ENCODE results near the gene ABCB1.
"Not testable (repeated sequence)": the region's sequence is repeated elsewhere in the genome, so short reads cannot be mapped to it uniquely, and the experiment has no call there.

The ABCB1 gene

GRCh38 chr7:87574630-87575029 is 26.1 kb downstream of the ABCB1 start:
- no peak for DNase-seq

DNA sequence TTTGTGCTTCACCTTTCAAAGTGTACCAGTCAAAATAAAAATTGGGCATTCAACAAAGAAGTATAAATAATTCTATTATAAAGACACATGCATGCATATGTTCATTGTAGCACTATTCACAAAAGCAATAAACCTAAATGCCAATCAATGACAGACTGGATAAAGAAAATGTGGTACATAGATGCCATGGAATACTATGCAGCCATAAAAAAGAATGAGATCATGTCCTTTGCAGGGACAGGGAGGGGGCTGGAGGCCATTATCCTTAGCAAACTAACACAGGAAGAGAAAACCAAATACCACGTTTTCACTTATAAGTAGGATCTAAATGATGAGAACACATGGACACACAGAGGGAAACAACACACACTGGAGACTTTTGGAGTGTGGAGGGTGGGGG is 28.2 kb downstream of the ABCB1 start:
- not testable (repeated sequence) for DNase-seq

DNA sequence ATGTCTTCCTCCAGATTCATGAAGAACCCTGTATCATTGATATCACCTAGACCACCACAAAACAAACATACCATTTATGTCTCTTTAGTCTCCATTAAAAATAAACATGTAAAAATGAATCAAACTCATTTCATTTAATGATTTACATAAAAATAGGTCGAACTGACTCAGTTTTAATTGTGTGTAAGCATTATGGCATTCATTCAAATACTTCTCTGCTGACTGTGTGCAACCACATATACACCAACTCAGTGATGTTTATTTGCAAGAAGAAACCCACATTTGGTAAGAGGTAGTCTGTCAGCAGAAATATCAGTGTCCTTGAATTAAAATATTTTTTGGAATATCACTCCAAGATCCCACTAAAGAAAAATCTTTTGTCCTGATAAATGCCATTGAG is 30.5 kb downstream of the ABCB1 start:
- DNase-seq = no peak

GRCh38 chr7:87567052-87567451 is 33.6 kb downstream of the ABCB1 start:
- no peak for DNase-seq

DNA sequence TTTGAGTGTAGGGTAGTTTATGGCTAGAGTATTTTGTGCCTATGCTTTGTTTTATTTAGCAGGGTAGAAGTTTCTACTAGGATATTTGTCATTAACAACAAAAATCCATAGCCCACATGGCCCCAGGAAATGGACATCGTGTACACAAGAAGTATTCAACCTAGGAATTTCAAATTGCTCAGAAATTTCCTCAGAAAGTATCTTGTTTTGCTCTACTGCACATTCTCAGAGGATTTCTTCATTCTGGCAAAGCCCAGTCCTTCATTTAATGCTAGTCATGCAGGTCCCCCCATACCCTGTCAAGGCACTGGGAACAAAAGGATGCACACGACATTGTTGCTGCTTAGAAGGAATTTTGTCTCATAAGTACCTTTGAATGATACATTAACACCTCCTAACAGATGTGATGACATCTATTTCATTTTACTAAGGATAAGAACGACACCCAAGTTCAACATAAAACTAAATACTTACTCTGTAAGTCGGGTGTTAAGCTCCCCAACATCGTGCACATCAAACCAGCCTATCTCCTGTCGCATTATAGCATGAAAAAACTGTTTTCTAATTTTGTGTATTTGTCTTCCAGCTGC is 34.3 kb downstream of the ABCB1 start:
- DNase-seq = no peak

GRCh38 chr7:87565877-87566276 is 34.8 kb downstream of the ABCB1 start:
- DNase-seq = no peak

GRCh38 chr7:87564296-87564963 is 36.3 kb downstream of the ABCB1 start:
- DNase-seq = peak; percentile 62

DNA sequence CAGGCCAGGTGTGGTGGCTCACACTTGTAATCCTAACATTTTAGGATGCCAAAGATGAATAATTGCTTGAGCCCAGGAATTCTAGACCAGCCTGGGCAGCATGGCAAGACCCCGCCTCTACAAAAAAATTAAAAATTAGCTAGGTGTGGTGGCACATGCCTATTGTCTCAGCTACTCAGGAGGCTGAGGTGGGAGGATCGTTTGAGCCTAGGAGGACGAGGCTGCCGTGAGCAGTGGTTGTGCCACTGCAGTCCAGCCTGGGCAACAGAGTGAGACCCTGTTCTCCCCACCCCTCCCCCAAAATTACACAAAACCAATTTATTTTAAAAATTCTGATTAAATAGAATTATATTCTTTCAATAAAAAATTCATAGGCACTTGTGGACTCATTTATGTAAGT is 39.0 kb downstream of the ABCB1 start:
- DNase-seq = no peak

GRCh38 chr7:87561102-87561501 is 39.6 kb downstream of the ABCB1 start:
- no peak for DNase-seq

DNA sequence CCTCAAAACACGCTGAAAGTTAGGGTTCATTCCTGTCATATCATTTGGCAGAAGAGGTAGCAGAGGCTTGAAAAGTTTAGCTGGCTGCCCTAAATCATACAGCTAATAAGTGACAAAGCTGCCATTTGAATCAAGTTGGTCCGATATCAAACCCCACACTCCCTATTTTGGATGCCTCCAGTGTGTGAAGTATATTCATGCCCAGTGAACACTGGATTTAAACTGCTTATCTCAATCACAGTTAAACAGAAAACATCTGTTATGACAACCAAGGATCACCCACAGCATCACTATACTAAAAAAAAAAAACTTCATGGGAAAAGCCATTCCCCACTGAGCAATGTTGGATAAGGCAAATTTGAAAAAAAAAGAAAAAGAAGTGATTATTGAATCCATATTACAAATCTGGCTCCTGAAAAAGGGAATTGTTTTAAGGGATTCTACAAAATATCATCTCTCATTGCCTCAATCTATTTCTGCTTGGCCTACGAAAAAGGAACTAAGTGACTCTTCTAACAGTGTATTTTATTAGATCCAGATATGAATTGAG is 48.3 kb downstream of the ABCB1 start:
- DNase-seq = no peak

GRCh38 chr7:87548123-87548919 is 52.4 kb downstream of the ABCB1 start:
- no peak for DNase-seq

- no peak for DNase-seq
Observed at GRCh38 chr7:87545760-87546159, 54.9 kb downstream of the ABCB1 start.

DNA sequence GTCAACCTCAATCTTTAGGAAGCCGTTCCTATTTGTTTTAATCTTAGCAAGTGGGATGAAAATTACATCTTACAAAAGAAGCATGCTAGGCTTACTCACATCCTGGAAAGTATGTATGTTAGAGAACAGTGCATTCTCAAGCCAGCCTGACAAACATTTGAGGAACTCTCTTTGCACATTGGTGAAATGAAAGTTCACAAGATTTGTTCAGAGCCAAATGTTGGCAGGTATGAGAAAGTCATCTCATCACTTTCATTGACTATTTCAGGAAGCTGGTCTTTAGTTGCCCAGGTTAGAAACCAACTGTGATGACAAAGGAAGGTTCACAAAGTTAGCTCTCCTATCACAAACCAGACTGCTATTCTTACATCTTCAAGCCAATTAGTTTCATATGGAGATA is 57.1 kb downstream of the ABCB1 start:
- DNase-seq = no peak

DNA sequence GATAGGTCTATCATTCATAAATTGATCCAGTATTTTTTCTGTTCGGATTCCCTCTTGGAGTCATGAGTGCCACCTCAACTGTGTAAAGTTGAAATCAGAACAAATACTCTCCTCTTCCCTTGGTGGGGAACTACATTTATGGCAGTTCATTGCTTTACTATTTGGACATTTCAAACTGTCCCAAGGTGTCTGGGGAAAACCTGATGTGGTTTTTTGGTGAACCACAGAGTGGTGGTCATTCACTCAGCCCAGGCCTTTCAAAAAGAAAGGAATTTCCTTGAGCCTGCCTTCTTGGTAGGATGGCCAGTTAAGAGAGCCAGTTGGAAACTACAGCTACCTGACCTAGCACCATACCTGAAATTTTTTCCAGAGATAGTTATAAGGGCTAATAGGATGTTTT is 59.0 kb downstream of the ABCB1 start:
- DNase-seq = no peak

DNA sequence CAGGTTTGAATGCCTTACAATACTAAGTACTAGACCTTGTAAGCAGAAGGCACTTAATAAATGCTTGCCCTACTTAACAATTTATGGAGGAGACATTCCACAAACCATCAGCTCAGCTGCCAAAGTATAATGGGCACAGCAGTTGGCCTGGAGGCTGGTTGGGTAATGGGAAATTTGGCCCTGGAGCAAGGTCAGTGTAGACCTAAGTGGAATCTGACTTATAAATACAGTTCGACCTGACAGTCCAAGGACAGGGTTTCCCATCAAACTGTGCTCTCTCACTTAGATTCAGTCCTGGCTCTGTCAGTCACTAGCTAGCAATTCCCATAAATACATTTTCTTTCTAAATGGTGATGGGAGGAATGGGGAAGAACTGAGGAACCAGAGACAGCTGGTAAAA is 62.6 kb downstream of the ABCB1 start:
- no peak for DNase-seq

DNA sequence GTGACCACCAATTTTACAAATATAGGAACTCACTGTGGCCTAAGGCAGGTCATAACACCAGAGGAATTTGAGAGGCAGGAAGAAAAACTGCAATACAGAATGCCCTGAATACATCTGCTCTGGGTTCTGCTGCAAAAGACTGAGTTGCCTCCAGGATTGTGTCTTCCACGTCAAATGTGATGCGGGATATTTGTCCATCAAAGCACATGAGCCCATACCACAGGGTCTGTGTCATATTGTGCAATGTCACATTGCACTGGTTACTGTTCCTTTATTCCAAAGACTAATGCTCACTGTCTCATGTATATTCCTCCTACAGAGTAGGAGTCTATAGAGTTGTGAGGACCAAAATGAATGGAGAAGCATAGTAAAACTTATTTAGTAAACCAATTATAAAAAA is 66.6 kb downstream of the ABCB1 start:
- DNase-seq = no peak

DNA sequence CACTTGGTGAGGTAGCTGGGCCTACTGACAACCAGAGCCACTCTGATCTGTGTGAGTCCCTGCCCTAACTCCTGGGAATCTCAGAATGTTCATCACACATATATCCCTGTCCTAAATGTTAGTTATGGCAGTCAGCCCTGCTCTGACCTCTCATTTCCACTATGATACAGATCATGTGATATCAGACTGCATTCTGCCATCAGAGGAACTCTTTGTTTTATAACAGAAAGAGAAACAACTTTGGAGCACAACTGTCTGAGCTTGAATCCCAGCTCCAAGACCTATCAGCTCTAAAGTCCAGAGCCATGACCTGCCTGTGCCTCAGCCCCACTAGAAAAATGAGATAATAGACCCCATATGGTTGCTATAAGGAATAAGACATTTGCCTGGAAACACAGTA is 70.6 kb downstream of the ABCB1 start:
- DNase-seq = no peak

DNA sequence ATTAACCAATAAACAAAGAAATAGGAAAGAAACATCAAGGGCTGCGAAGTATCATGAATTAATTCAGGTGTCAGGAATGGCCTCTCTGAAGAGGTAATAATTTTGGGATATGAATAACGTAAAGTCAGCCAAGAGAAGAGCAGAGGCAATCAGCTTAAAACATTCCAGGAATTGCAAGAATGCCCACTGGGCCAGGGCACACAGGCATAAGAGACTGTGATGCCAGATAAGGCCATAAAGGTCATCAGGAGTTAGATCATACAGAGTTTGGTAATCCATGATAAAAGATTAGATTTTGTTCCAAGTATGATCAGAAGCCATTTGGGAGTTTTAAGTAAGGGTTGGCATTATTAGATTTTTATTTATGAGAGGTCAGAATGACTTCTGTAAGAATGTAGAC is 72.0 kb downstream of the ABCB1 start:
- DNase-seq = no peak

- DNase-seq = no peak
Observed at GRCh38 chr7:87518735-87519134, 81.9 kb downstream of the ABCB1 start.

- DNase-seq = no peak
Observed at GRCh38 chr7:87517891-87518290, 82.8 kb downstream of the ABCB1 start.

GRCh38 chr7:87517136-87517815 is 83.4 kb downstream of the ABCB1 start:
- DNase-seq = no peak

GRCh38 chr7:87513735-87514335 is 86.8 kb downstream of the ABCB1 start:
- no peak for DNase-seq

- DNase-seq = no peak
Observed at GRCh38 chr7:87512906-87513305, 87.8 kb downstream of the ABCB1 start.
